Endothelial cell of umbilical vein (primary cell): Measurements from ENCODE around the gene TSPAN33.

ENCODE experiments used
- CTCF ChIP-seq, 2 donors: IDR thresholded peaks; 1 replicate in 1 of 2; 2 replicates in 1 of 2; pipeline ENCODE4 v1.5.1; 2011; ENCODE audit warnings: low read length in 2 of 2, mild to moderate bottlenecking in 2 of 2, moderate library complexity in 2 of 2, control low read depth in 1 of 2, inconsistent platforms in 1 of 2, low read depth in 1 of 2; ENCODE audit not compliant: insufficient read depth in 1 of 2; ENCODE audit errors: extremely low read depth in 1 of 2
- GATA2 ChIP-seq: IDR thresholded peaks from 2 replicates; pipeline ENCODE4 v1.7.0; 2011; ENCODE audit warnings: low read depth, mild to moderate bottlenecking, moderate library complexity, mixed read lengths, low read length; ENCODE audit not compliant: insufficient read length, insufficient read depth
- JUN ChIP-seq: IDR thresholded peaks from 2 replicates; pipeline ENCODE4 v1.6.1; 2011; ENCODE audit warnings: borderline replicate concordance, low read depth; ENCODE audit not compliant: insufficient read length, insufficient read depth
- MAX ChIP-seq: IDR thresholded peaks from 2 replicates; pipeline ENCODE4 v1.6.1; 2011; ENCODE audit not compliant: insufficient read depth, insufficient read length
- MYC ChIP-seq: IDR thresholded peaks from one replicate; pipeline ENCODE4 v1.6.1; 2011; ENCODE audit warnings: mild to moderate bottlenecking, low read depth, low read length
- POLR2A ChIP-seq: IDR thresholded peaks from 2 replicates; pipeline ENCODE4 v1.6.1; 2012; ENCODE audit warnings: low read depth, mild to moderate bottlenecking, control low read depth, low read length
- POLR2AphosphoS5 ChIP-seq: IDR thresholded peaks from 2 replicates; pipeline ENCODE4 v1.6.1; 2012; ENCODE audit warnings: low read depth, mild to moderate bottlenecking, control low read depth, low read length, moderate library complexity; ENCODE audit not compliant: insufficient read depth

GRCh38 chr7:129136887-129137642 is 7.4 kb upstream of the TSPAN33 start:
- TF ChIP-seq CTCF (IDR thresholded peaks at IDR 0.05; ENCODE audit: extremely low read depth in 1 of 2, insufficient read depth in 1 of 2, low read depth in 1 of 2, low read length in 2 of 2) (no peak), POLR2AphosphoS5 (no peak), MYC (no peak), JUN (no peak), MAX (no peak), POLR2A (no peak), GATA2 (no peak)
